ENCODE data around the gene JMJD6. TPM values are rescaled to one million over a fixed set of nuclear protein-coding genes. Genes with fewer than 3 reads are reported as not detected.

JMJD6 gene
- total RNA-seq, 1 donor from 2014 or later: 32.7 TPM

DNA sequence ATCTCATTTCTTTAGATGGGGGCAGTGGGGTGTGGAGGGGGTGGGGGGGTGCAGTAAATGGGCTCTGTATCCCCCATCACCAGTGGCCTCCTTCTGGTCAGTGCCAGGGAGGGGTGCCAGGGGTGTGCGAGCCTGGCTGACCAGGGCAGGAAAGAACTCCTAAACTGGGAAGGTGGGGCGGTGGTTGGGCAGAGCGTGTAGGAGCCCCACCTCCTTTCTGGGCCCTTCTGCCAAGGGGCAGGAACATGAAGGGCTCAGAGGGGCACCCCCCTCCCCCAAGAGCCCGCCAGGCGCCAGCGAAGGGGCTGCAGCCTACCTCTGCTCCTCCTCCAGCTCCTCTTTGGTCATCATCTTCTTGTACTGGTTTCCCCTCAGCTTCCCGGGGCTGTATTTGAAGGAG lies 41.6 kb downstream of the JMJD6 start:
- no peak overlapping the region for H3K4me3 Mint-ChIP-seq

GRCh38 chr17:76683921-76684745 lies 42.3 kb downstream of the JMJD6 start:
- DNase-seq: no peak
- Mint-ChIP-seq H3K27me3 (no peaks in the 10 kb centered on the region), H3K4me3 (no peak overlapping the region), H3K4me1 (no peaks in the 10 kb centered on the region), H3K9me3 (no peaks in the 10 kb centered on the region), H3K36me3 (ENCODE audit: low read depth) (peaks cover 2% of the 10 kb centered on the region), H3K27ac (no peak overlapping the region)
- ATAC-seq (ENCODE audit: low read depth): no peak
- POLR2A ChIA-PET: no interaction called here
- intact Hi-C loops (cut with micrococcal nuclease): no loop called here
- TF ChIP-seq, protein P1, sequence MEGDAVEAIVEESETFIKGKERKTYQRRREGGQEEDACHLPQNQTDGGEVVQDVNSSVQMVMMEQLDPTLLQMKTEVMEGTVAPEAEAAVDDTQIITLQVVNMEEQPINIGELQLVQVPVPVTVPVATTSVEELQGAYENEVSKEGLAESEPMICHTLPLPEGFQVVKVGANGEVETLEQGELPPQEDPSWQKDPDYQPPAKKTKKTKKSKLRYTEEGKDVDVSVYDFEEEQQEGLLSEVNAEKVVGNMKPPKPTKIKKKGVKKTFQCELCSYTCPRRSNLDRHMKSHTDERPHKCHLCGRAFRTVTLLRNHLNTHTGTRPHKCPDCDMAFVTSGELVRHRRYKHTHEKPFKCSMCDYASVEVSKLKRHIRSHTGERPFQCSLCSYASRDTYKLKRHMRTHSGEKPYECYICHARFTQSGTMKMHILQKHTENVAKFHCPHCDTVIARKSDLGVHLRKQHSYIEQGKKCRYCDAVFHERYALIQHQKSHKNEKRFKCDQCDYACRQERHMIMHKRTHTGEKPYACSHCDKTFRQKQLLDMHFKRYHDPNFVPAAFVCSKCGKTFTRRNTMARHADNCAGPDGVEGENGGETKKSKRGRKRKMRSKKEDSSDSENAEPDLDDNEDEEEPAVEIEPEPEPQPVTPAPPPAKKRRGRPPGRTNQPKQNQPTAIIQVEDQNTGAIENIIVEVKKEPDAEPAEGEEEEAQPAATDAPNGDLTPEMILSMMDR (IDR thresholded peaks at IDR 0.05): no peak
- CTCF ChIA-PET: no interaction called here

More for the DNA sequence above, 41.6 kb downstream of the JMJD6 start:
- Mint-ChIP-seq H3K27ac (no peak overlapping the region), H3K9me3 (no peaks in the 10 kb centered on the region), H3K27me3 (no peaks in the 10 kb centered on the region), H3K4me1 (no peaks in the 10 kb centered on the region), H3K36me3 (ENCODE audit: low read depth) (peaks cover 2% of the 10 kb centered on the region)
- TF ChIP-seq, protein P1 (IDR thresholded peaks at IDR 0.05): no peak
- ChIA-PET CTCF (no interaction called here), POLR2A (no interaction called here)
- intact Hi-C loops (cut with micrococcal nuclease): no loop called here
- ATAC-seq (ENCODE audit: low read depth): no peak
- no peak for DNase-seq

GRCh38 chr17:76683011-76683755 lies 43.2 kb downstream of the JMJD6 start:
- Mint-ChIP-seq H3K4me1 (no peaks in the 10 kb centered on the region), H3K27me3 (no peaks in the 10 kb centered on the region), H3K9me3 (no peaks in the 10 kb centered on the region), H3K36me3 (ENCODE audit: low read depth) (peaks cover 2% of the 10 kb centered on the region), H3K27ac (no peak overlapping the region), H3K4me3 (no peak overlapping the region)
- intact Hi-C loops (cut with micrococcal nuclease): no loop called here
- TF ChIP-seq, protein P1 (IDR thresholded peaks at IDR 0.05): no peak
- ATAC-seq (ENCODE audit: low read depth): no peak
- no peak for DNase-seq
- ChIA-PET CTCF (no interaction called here), POLR2A (no interaction called here)

DNA sequence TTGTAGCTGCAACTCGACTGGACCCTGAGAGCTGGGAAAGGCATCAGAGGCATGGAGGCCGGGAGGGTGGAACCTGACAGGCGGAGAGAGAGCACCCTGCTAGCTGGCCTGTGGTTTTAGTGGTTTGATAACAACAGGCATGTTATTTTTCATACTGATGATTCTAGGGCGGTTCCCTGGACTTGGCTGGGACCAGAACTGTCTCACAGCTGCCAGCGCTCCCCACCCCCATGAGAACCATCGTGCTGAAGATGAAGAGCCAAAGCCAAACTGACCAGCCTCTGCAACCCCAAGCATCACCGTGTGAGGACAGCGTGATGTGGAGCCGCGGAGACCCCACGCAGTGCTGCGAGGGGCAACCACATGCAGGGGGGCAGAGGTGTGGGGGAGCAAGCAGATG lies 44.1 kb downstream of the JMJD6 start:
- no peaks in the 10 kb centered on the region for H3K9me3 Mint-ChIP-seq
- H3K4me1 Mint-ChIP-seq: no peaks in the 10 kb centered on the region
- POLR2A ChIA-PET: interaction anchor here (0.5 to 1.3 kb wide), 2 partner anchors 11 to 734 kb away, joined by 4 to 6 read pairs; no protein-coding TSS in a partner anchor
- no peak for DNase-seq
- no peaks in the 10 kb centered on the region for H3K27me3 Mint-ChIP-seq
- TF ChIP-seq, protein P1 (IDR thresholded peaks at IDR 0.05): no peak
- H3K4me3 Mint-ChIP-seq: no peak overlapping the region
- CTCF ChIA-PET: interaction anchor here (0.6 to 2.1 kb wide), 8 partner anchors 11 to 1391 kb away, joined by 3 to 8 read pairs (median 4); no protein-coding TSS in a partner anchor
- ATAC-seq (ENCODE audit: low read depth): no peak
- intact Hi-C loops (cut with micrococcal nuclease): no loop called here
- H3K36me3 Mint-ChIP-seq (ENCODE audit: low read depth): peaks cover 2% of the 10 kb centered on the region
- H3K27ac Mint-ChIP-seq: no peak overlapping the region
